ENCODE results near the gene SLC35G6.

GRCh38 chr17:7444682-7445618 lies 36.3 kb upstream of the SLC35G6 start, which contains the start of gene CHRNB1:
- TF ChIP-seq MBNL3 (CRISPR knock-in tag; conservative IDR thresholded peaks at IDR 0.05), result no peak
- peak; percentile 69 for TF ChIP-seq CTCF (CRISPR knock-in tag; IDR thresholded peaks at IDR 0.05)

All from HepG2 (cell line).